Adipocyte (in vitro differentiated cells): ENCODE data around the gene BMF.
"Not testable (repeated sequence)": the region's sequence is repeated elsewhere in the genome, so short reads cannot be mapped to it uniquely, and the experiment has no call there.

Experiments used
- DNase-seq: peaks from one replicate; pipeline ENCODE4 v3.0.0-alpha.2; 2015; ENCODE audit warnings: low read depth
- H3K27me3 ChIP-seq: replicated peaks from 2 replicates; pipeline ENCODE4 v1.7.0; 2013; ENCODE audit warnings: mild to moderate bottlenecking, low read length, moderate library complexity; ENCODE audit not compliant: control insufficient read depth, insufficient read depth
- H3K36me3 ChIP-seq: 2 replicates; pipeline ENCODE4 v1.7.0; 2013; ENCODE audit warnings: low read length, mild to moderate bottlenecking, moderate library complexity; ENCODE audit not compliant: control insufficient read depth, insufficient read depth, severe bottlenecking
- H3K4me1 ChIP-seq: 2 replicates; pipeline ENCODE4 v1.7.0; 2013; ENCODE audit warnings: mild to moderate bottlenecking, low read length, moderate library complexity; ENCODE audit not compliant: control insufficient read depth, insufficient read depth
- H3K4me3 ChIP-seq: 2 replicates; pipeline ENCODE4 v1.7.0; 2013; ENCODE audit warnings: mild to moderate bottlenecking, low read length, moderate library complexity
- H3K9ac ChIP-seq: 2 replicates; pipeline ENCODE4 v1.7.0; 2013; ENCODE audit warnings: mild to moderate bottlenecking, low read length, moderate library complexity
- H3K9me3 ChIP-seq: 2 replicates; pipeline ENCODE4 v1.7.0; 2013; ENCODE audit warnings: mild to moderate bottlenecking, low read length, moderate library complexity; ENCODE audit not compliant: control insufficient read depth

BMF gene

DNA sequence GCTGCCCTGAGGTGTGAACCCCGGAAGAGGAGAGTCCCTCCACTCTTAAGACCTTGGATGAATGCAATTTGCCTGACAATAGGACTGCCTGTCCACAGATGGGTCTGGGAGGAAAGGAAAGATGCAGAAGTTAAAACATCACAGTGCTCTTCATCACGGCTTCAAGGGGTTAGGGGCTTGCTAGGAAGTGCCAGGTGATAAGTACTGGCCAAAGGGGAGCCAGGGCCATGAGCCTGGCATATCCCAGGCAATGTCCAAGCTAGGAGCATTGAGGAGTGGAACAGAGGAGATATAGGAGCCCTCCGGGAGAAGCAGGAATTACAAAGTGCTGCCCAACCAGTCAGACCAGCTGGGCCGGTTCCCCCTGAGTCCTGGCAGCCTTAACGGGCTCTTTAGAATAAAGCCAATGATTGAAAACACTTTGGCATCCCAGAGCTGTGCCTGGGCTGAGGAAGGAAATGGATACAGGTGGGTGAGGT lies 16.2 kb upstream of the BMF start:
- DNase-seq, H3K9ac ChIP-seq, H3K4me1 ChIP-seq, H3K9me3 ChIP-seq, H3K36me3 ChIP-seq, H3K4me3 ChIP-seq: not testable (repeated sequence)
- H3K27me3 ChIP-seq: peaks cover 40% of the 10 kb centered on the region

DNA sequence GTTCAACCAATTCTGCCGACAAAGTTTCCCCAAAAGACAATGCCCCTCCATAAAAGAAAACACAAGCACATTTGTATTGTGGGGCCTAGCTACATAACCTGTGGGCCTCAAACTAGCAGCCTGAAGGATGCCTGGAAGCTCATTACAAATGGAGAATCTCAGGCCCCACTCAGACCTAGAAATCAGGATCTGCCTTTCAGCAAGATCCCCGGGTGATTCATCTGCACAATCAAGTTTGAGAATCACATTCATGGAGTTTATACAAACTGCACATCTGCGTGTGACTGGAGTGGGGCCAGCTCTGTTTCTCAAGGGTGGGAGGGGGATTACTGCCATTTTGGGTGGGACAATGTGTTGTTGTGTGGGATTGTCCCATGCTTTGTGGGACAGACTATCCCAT lies 15.7 kb upstream of the BMF start:
- not testable (repeated sequence) for H3K9me3 ChIP-seq, H3K9ac ChIP-seq, H3K4me1 ChIP-seq, H3K4me3 ChIP-seq, DNase-seq, H3K36me3 ChIP-seq
- H3K27me3 ChIP-seq: peaks cover 37% of the 10 kb centered on the region

DNA sequence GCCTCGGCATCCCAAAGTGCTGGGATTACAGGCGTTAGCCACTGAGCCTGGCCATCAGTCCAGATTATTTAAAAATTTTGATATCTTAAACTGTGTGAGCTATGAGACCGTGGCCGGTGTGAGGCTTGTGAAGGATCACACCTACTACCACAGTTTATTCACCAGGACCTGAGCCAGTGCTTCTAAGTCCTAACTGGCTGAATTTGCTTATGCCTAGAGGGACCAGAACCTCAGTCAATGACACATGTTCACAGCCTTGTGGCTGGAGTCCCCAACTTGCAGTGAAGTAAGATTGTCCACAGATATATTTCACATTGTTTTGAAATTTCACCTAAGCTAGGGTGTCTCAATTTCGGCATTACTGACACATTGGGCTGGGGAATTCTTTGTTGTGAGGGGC lies 15.2 kb upstream of the BMF start:
- H3K36me3 ChIP-seq, H3K4me3 ChIP-seq, DNase-seq, H3K4me1 ChIP-seq, H3K9me3 ChIP-seq, H3K9ac ChIP-seq: not testable (repeated sequence)
- peaks cover 33% of the 10 kb centered on the region for H3K27me3 ChIP-seq

DNA sequence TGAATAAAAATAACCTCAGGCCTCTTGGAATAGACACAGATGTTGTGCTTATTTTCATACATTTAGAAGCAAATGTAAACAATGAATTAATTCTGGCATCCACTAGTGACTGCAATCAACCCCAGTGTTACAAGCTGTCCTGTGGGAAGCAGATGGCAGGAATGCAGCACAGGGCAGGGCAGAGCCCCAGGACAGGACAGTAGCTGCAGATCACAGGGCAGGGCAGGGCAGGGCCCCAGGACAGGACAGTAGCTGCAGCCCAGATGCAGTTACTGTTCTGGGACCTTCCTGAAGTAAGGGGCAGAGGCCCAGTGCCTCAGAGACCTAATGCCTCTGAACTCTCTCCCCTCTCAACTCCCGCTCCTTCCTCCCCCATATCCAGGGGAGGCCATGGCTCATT lies 14.3 kb upstream of the BMF start:
- not testable (repeated sequence) for H3K9ac ChIP-seq, H3K4me1 ChIP-seq, H3K36me3 ChIP-seq, H3K4me3 ChIP-seq, H3K9me3 ChIP-seq
- H3K27me3 ChIP-seq: peaks cover 24% of the 10 kb centered on the region
- peak; percentile 7 for DNase-seq

DNA sequence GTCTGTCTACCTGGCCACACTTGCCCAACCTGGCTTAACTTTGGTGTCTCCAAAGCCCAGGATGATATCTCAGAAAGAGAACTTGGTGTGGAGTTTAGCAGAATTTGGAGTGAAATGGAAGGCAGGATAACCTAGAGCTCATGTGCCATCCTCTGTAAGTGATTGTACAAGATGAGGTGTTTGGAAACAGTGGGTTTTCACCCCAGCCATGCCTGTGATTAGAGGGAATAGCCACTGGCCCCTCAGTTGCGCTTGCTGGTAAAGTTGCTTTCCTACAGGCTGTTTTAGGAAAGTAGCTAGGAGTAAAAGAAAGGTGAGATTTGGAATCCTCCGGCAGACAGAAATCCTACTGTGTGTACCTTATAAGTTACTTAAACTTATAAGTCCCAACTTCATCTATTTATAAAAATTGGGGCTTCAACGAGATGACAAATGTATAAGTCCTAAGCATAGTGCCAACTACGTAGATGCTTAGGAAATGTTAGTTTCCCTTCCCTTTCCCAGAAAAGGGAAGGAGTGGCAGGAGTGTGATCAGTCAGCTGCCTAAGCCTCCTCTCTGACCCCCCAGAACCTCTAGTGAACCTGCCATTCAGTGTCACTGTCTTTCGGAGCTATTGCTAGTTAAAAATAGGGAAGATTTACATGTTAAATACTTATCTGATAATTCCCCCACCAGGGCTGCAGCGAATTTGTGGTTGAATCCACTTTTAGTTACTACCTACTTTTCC lies 13.4 kb upstream of the BMF start:
- Histone ChIP-seq H3K9ac (no peak overlapping the region), H3K36me3 (no peaks in the 10 kb centered on the region), H3K4me1 (no peaks in the 10 kb centered on the region), H3K9me3 (no peaks in the 10 kb centered on the region), H3K4me3 (no peak overlapping the region), H3K27me3 (peaks cover 17% of the 10 kb centered on the region)
- no peak for DNase-seq

DNA sequence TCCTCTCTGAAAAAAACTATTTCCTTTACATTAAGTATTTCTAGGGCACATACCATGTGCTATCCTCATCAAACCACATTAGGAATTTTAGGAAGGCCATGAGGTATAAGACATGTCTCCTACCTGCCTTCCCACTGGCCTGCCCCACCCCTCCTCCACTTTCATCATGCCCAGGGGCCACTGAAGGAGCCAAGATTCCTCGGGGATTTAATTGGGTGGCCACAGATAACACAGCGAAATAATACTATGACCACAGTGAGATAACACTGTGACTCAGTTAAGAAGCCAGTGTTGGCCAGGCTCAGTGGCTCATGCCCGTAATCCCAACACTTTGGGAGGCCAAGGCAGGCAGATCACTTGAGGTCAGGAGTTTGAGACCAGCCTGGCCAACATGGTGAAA lies 9.8 kb upstream of the BMF start:
- no peaks in the 10 kb centered on the region for H3K4me1 ChIP-seq
- DNase-seq: no peak
- no peak overlapping the region for H3K9ac ChIP-seq
- no peaks in the 10 kb centered on the region for H3K36me3 ChIP-seq
- no peak overlapping the region for H3K4me3 ChIP-seq
- H3K27me3 ChIP-seq: peaks cover 31% of the 10 kb centered on the region
- H3K9me3 ChIP-seq: no peaks in the 10 kb centered on the region

DNA sequence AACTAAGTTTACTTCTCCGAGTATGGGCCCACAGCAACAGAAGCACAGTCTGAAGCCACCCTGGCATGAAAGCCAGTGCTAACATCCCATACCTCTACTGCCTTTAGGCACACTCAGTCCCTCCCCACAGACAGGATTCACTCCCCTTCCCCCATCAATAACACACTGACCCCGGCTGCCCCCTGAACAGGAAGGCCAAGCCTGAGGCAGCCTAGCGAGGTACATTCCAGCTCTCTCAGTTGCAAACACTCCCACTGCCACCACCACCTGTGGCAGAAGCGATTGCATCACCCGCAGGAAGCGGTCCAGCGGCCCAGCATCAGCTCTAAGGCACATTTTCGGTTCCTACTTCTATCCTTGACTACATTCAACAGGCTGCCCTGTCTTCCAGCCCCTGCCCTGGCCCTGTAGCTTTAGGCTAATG lies 7.0 kb upstream of the BMF start:
- no peaks in the 10 kb centered on the region for H3K4me1 ChIP-seq
- no peak overlapping the region for H3K4me3 ChIP-seq
- no peaks in the 10 kb centered on the region for H3K36me3 ChIP-seq
- peaks cover 38% of the 10 kb centered on the region for H3K27me3 ChIP-seq
- DNase-seq: no peak
- H3K9me3 ChIP-seq: no peaks in the 10 kb centered on the region
- H3K9ac ChIP-seq: no peak overlapping the region

DNA sequence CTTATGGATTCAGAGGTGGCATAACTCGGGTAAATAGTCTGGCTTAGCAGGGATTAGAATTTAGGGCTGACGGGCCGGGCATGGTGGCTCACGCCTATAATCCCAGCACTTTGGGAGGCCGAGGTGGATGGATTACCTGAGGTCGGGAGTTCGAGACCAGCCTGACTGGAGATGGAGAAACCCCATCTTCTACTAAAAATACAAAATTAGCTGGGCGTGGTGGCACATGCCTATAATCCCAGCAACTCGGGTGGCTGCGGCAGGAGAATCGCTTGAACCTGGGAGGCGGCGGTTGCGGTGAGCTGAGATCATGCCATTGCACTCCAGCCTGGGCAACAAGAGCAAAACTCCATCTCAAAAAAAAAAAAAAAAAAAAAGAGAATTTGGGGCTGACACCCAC lies 6.4 kb upstream of the BMF start:
- DNase-seq, H3K9ac ChIP-seq, H3K36me3 ChIP-seq, H3K4me1 ChIP-seq, H3K4me3 ChIP-seq, H3K9me3 ChIP-seq: not testable (repeated sequence)
- peaks cover 38% of the 10 kb centered on the region for H3K27me3 ChIP-seq

DNA sequence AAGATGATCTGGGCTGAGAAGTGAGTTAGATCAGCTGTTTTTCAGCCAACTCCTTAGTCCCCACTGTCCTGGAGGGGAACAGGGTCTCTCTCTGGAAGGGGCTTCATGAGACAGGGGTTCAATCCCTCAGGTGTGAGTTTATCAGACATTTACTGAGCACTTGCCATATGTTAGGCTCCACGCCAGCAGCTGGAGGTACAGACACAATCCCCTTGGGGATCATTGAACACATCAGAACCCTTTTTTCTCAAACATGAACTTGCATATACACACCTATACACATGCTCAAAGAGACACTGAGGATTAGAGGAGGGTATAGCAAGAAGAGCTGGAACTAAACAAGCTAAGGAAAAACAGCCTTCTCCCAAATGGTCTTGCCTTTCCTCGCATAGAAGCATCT lies 5.5 kb upstream of the BMF start:
- no peaks in the 10 kb centered on the region for H3K9me3 ChIP-seq
- H3K4me3 ChIP-seq: no peak overlapping the region
- peaks cover 38% of the 10 kb centered on the region for H3K27me3 ChIP-seq
- peaks cover 3% of the 10 kb centered on the region for H3K4me1 ChIP-seq
- H3K9ac ChIP-seq: no peak overlapping the region
- DNase-seq: no peak
- no peaks in the 10 kb centered on the region for H3K36me3 ChIP-seq

DNA sequence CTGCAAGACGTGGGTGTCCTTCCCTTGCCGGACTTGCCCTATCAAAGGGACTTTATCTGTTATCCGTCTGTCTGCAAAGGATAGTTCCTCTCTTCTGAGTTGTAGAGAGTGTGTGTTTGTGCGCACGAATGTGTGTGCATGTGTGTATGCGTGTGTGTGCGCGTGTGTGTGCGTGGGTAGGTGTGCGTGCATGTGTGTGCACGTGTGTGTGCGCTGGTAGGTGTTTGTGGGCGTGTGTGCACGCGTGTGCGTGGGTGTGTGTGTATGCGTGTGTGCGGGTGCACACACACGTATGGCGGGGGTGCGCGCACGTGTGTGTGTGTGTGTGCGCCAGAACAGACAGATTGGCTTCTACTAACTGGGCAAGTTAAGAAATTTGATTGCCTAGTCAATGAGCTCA lies 4.1 kb upstream of the BMF start:
- Histone ChIP-seq H3K9me3 (no peaks in the 10 kb centered on the region), H3K4me1 (peaks cover 12% of the 10 kb centered on the region), H3K4me3 (no peak overlapping the region), H3K9ac (no peak overlapping the region), H3K36me3 (no peaks in the 10 kb centered on the region), H3K27me3 (peaks cover 38% of the 10 kb centered on the region)
- no peak for DNase-seq

DNA sequence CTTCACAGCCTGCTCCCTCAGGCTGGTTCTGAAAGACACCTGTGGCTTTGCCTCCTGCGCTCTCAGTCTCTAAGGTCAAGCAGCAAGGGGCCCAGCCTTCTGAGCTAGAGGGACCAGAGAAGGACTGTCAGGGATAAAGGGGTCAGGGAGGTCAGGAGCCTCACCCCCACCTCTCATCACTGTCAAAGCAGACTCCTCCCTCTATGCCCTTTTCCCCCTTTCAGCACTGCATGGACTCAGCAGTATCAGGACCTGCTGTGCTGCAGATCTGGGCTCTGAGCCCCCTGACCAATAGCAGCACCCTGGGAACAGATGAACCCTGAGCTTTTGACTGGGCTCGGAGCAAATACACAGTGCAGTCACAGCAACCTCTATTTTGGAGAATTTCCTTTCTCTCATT lies 3.2 kb upstream of the BMF start:
- H3K4me3 ChIP-seq: no peak overlapping the region
- H3K9me3 ChIP-seq: no peaks in the 10 kb centered on the region
- DNase-seq: no peak
- H3K9ac ChIP-seq: no peak overlapping the region
- peaks cover 17% of the 10 kb centered on the region for H3K4me1 ChIP-seq
- H3K27me3 ChIP-seq: peaks cover 35% of the 10 kb centered on the region
- H3K36me3 ChIP-seq: no peaks in the 10 kb centered on the region
